HCT116 (cell line): ENCODE results near the gene C3orf20. TPM values are rescaled to one million over a fixed set of nuclear protein-coding genes. Genes with fewer than 3 reads are reported as not detected.

Experiments
- ATAC-seq: fragments of 200-7000 bp; cut with Tn5 transposase; 2 replicates; pipeline ENCODE4 v1.9.1; 2020; ENCODE audit warnings: mild to moderate bottlenecking, moderate library complexity
- BruUV-seq: library from RNA; stranded (reverse); fragments of 400-500 nt; replicated peaks from 2 replicates; lab custom pipeline; 2021; lab: Mats Ljungman, UMichigan
- CTCF ChIA-PET: fragments of 300-600 bp; sonication (Branson Sonifier 250); formaldehyde crosslinking; loops from one replicate; lab custom pipeline; 2021; ENCODE audit warnings: antibody characterized with exemption; lab: Charles Lee
- POLR2A ChIA-PET: fragments of 300-600, 350-600 bp; sonication (Branson Sonifier 250); formaldehyde crosslinking; loops from one replicate; lab custom pipeline; 2021; ENCODE audit warnings: antibody characterized with exemption; lab: Charles Lee
- RAD21 ChIA-PET, 2 experiments: fragments of 300-600 bp; sonication (Branson Sonifier 250); formaldehyde crosslinking; loops; one replicate each; lab custom pipeline; 2023; ENCODE audit warnings: low total read pairs in 2 of 2; ENCODE audit not compliant: uncharacterized antibody in 2 of 2, unreplicated experiment in 2 of 2, low non-redundant PET in 1 of 2; lab: Charles Lee
- DNase-seq: peaks from one replicate; pipeline ENCODE4 v3.0.0-alpha.2; 2010; ENCODE audit warnings: low read depth, low spot score
- H2AFZ ChIP-seq: fragments of 200-600 bp; shearing (Covaris generic), sonication (generic); 2 replicates; pipeline ENCODE4 v1.6.1; 2017; ENCODE audit warnings: low read depth, mixed run types, mixed read lengths, antibody characterized with exemption, low read length; ENCODE audit not compliant: poor library complexity, severe bottlenecking
- H3K27ac ChIP-seq: 2 replicates; pipeline ENCODE4 v1.5.1; 2012; ENCODE audit warnings: low read depth, low read length
- H3K27me3 ChIP-seq: fragments of 200-600 bp; sonication (generic); 2 replicates; pipeline ENCODE4 v1.6.1; 2016; ENCODE audit warnings: mixed run types, low read length, mixed read lengths; ENCODE audit not compliant: insufficient read depth
- H3K36me3 ChIP-seq, 2 experiments: fragments of 200-500 bp in 1 of 2; fragments of 200-600 bp in 1 of 2; sonication (Bioruptor generic) in 1 of 2; sonication (generic) in 1 of 2; 2 replicates each; pipeline versions ENCODE4 v1.5.1 to v1.6.1; 2014 to 2016; ENCODE audit warnings: low read length in 2 of 2, inconsistent platforms in 1 of 2, mixed read lengths in 1 of 2, mixed run types in 1 of 2; ENCODE audit not compliant: insufficient read depth in 2 of 2, control insufficient read depth in 1 of 2
- H3K4me1 ChIP-seq, 2 experiments: fragments of 200-600 bp in 1 of 2; sonication (generic) in 1 of 2; 2 replicates each; pipeline versions ENCODE4 v1.5.1 to v1.6.1; 2012 to 2017; ENCODE audit warnings: low read length in 2 of 2, inconsistent platforms in 1 of 2, mild to moderate bottlenecking in 1 of 2, mixed read lengths in 1 of 2, mixed run types in 1 of 2, moderate library complexity in 1 of 2; ENCODE audit not compliant: insufficient read depth in 2 of 2, control insufficient read depth in 1 of 2
- H3K4me2 ChIP-seq: fragments of 200-600 bp; sonication (generic); 2 replicates; pipeline ENCODE4 v1.6.1; 2017; ENCODE audit warnings: mixed run types, low read length, mixed read lengths
- H3K4me3 ChIP-seq, 2 experiments: fragments of 200-600 bp in 1 of 2; sonication (generic) in 1 of 2; replicated peaks in 1 of 2; 2 replicates each; pipeline ENCODE4 v1.5.1; 2011 to 2016; ENCODE audit warnings: low read length in 2 of 2, control low read depth in 1 of 2, low read depth in 1 of 2, mild to moderate bottlenecking in 1 of 2, mixed read lengths in 1 of 2, mixed run types in 1 of 2
- H3K79me2 ChIP-seq: fragments of 200-600 bp; sonication (generic); 2 replicates; pipeline ENCODE4 v1.6.1; 2017; ENCODE audit warnings: mild to moderate bottlenecking, mixed run types, low read length, moderate library complexity, mixed read lengths; ENCODE audit not compliant: insufficient read depth
- H3K9ac ChIP-seq: fragments of 200-600 bp; sonication (generic); 2 replicates; pipeline ENCODE4 v1.6.1; 2016; ENCODE audit warnings: low read length, mixed read lengths
- H3K9me2 ChIP-seq: fragments of 200-600 bp; sonication (generic), shearing (Covaris generic); 2 replicates; pipeline ENCODE4 v1.6.1; 2017; ENCODE audit warnings: mixed run types, mild to moderate bottlenecking, moderate library complexity; ENCODE audit not compliant: insufficient read depth
- H3K9me3 ChIP-seq, 2 experiments: fragments of 200-500 bp in 1 of 2; fragments of 200-600 bp in 1 of 2; sonication (Bioruptor generic) in 1 of 2; sonication (generic) in 1 of 2; 2 replicates each; pipeline ENCODE4 v1.6.1; 2014 to 2017; ENCODE audit warnings: low read length in 2 of 2, mixed read lengths in 2 of 2, inconsistent platforms in 1 of 2, low read depth in 1 of 2, mild to moderate bottlenecking in 1 of 2, mixed run types in 1 of 2, moderate library complexity in 1 of 2; ENCODE audit not compliant: control insufficient read depth in 1 of 2, insufficient read depth in 1 of 2
- H4K20me1 ChIP-seq: fragments of 200-600 bp; sonication (generic), shearing (Covaris generic); 2 replicates; pipeline ENCODE4 v1.6.1; 2017; ENCODE audit warnings: mixed run types, mild to moderate bottlenecking, moderate library complexity; ENCODE audit not compliant: insufficient read depth
- ELF1 ChIP-seq: IDR thresholded peaks from 2 replicates; pipeline ENCODE4 v1.6.1; 2012; ENCODE audit warnings: low read depth, borderline replicate concordance
- JUND ChIP-seq: IDR thresholded peaks from 2 replicates; pipeline ENCODE4 v1.6.1; 2012
- POLR2AphosphoS5 ChIP-seq: IDR thresholded peaks from 2 replicates; pipeline ENCODE4 v1.6.1; 2011; ENCODE audit warnings: mild to moderate bottlenecking, low read depth, low read length, moderate library complexity
- SIN3A ChIP-seq: IDR thresholded peaks from 2 replicates; pipeline ENCODE4 v1.6.1; 2012; ENCODE audit warnings: low read depth
- TCF7L2 ChIP-seq: IDR thresholded peaks from 2 replicates; pipeline ENCODE4 v1.7.0; 2011; ENCODE audit warnings: borderline replicate concordance, inconsistent platforms; ENCODE audit not compliant: insufficient read depth, insufficient read length; ENCODE audit errors: extremely low read depth
- intact Hi-C: fragments of 100-400 bp; cut with micrococcal nuclease; formaldehyde crosslinking; loops from 2 replicates; pipeline ENCODE4 v1.10.0; 2022
- total RNA-seq: library from RNA; stranded (reverse); gene quantifications from one replicate; pipeline ENCODE4 v1.2.1, GENCODE V29; 2021; ENCODE audit not compliant: unreplicated experiment
- TF ChIP-seq, protein P1 (sequence below), 3 experiments: fragments of 200-600 bp in 1 of 3; sonication (generic) in 1 of 3; IDR thresholded peaks in 2 of 3; conservative IDR thresholded peaks in 1 of 3; 2 replicates each; pipeline ENCODE4 v1.5.1; 2012 to 2017; ENCODE audit warnings: low read depth in 2 of 3, low read length in 2 of 3, antibody characterized with exemption in 1 of 3, borderline replicate concordance in 1 of 3, control low read depth in 1 of 3, mild to moderate bottlenecking in 1 of 3, mixed read lengths in 1 of 3, mixed run types in 1 of 3, moderate library complexity in 1 of 3; ENCODE audit not compliant: insufficient read depth in 1 of 3
- TF ChIP-seq, protein P2 (sequence below): IDR thresholded peaks from 2 replicates; pipeline ENCODE4 v1.6.1; 2012

Gene C3orf20
- total RNA-seq, 1 experiment from 2014 or later, result 0.20 TPM

DNA sequence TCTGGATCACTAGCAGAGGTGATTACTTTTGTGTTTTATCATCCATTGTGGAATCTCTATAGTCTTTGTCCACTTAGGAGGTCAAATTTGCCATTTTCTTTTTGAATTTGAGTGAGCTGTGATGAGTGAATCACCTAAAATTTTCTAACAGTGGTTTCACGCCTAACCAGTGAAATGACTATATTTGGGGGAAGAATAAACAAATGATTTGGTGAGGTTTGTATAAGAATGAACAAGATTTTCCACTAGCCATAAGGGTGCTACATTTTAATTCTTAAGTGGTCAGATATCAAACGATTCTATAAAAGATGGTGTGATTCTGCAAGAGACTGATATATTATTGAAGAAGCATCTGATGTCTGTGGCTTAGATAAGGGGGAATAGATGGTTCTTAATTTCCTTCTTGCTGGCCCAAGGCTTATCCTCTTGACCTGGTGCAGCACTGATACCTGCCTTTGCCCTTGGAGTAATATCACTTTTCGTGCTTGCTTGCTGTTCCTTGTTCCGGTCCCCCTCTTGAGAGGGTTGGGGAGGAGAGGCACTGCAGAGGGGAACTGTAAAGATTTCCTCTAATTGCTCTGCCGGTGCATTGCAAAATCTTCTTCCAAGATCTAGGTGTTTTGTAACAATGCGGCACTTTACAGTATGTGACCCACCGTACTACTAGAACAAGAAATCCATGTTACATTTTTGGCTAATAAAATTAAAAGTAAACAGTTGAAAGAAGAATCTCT lies 14.5 kb downstream of the C3orf20 start:
- ChIA-PET CTCF (no interaction called here), RAD21 (no interaction called here), POLR2A (no interaction called here)
- H3K36me3 ChIP-seq, result no peaks in the 10 kb centered on the region
- H2AFZ ChIP-seq, result no peak overlapping the region
- no peaks in the 10 kb centered on the region for H3K79me2 ChIP-seq
- H3K9me2 ChIP-seq, result no peaks in the 10 kb centered on the region
- no peak for TF ChIP-seq SIN3A
- no peak for TF ChIP-seq ELF1
- TF ChIP-seq, protein P1, sequence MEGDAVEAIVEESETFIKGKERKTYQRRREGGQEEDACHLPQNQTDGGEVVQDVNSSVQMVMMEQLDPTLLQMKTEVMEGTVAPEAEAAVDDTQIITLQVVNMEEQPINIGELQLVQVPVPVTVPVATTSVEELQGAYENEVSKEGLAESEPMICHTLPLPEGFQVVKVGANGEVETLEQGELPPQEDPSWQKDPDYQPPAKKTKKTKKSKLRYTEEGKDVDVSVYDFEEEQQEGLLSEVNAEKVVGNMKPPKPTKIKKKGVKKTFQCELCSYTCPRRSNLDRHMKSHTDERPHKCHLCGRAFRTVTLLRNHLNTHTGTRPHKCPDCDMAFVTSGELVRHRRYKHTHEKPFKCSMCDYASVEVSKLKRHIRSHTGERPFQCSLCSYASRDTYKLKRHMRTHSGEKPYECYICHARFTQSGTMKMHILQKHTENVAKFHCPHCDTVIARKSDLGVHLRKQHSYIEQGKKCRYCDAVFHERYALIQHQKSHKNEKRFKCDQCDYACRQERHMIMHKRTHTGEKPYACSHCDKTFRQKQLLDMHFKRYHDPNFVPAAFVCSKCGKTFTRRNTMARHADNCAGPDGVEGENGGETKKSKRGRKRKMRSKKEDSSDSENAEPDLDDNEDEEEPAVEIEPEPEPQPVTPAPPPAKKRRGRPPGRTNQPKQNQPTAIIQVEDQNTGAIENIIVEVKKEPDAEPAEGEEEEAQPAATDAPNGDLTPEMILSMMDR (IDR thresholded peaks at IDR 0.05 in 2 of 3, conservative IDR thresholded peaks at IDR 0.05 in 1 of 3; ENCODE audit: borderline replicate concordance in 1 of 3, insufficient read depth in 1 of 3, low read depth in 2 of 3, low read length in 2 of 3), result no peak
- TF ChIP-seq, protein P2, sequence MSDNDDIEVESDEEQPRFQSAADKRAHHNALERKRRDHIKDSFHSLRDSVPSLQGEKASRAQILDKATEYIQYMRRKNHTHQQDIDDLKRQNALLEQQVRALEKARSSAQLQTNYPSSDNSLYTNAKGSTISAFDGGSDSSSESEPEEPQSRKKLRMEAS, result no peak
- no peak for TF ChIP-seq POLR2AphosphoS5
- no peak for TF ChIP-seq TCF7L2
- TF ChIP-seq JUND, result no peak
- no peaks in the 10 kb centered on the region for H3K9me3 ChIP-seq
- no peak for DNase-seq
- BruUV-seq, result no TSS peak
- no peak overlapping the region for H3K4me3 ChIP-seq
- H4K20me1 ChIP-seq, result no peaks in the 10 kb centered on the region
- H3K9ac ChIP-seq, result no peak overlapping the region
- H3K4me1 ChIP-seq, result no peaks in the 10 kb centered on the region
- intact Hi-C loops, result no loop called here
- no peak overlapping the region for H3K4me2 ChIP-seq
- H3K27ac ChIP-seq, result no peak overlapping the region
- no peaks in the 10 kb centered on the region for H3K27me3 ChIP-seq
- ATAC-seq, result no peak
